Sigmoid colon (tissue), 4 donors: Measurements from ENCODE around the gene ACOT4.

Experiments used
- EP300 ChIP-seq, 4 donors: sonication (generic); formaldehyde crosslinking; IDR thresholded peaks; one replicate each; pipeline ENCODE4 v1.6.1; 2017; ENCODE audit warnings: antibody characterized with exemption in 4 of 4
- POLR2A ChIP-seq, 2 donors: fragments of 450-650 bp; IDR thresholded peaks; one replicate each; pipeline ENCODE4 v1.6.1; 2016; ENCODE audit warnings: antibody characterized with exemption in 2 of 2, mild to moderate bottlenecking in 2 of 2, moderate library complexity in 2 of 2
- TF ChIP-seq, protein P1 (sequence below), 4 experiments: fragments of 450-650 bp in 3 of 4; fragments of 200-600 bp in 1 of 4; IDR thresholded peaks; one replicate each; pipeline ENCODE4 v1.5.1; 2016 to 2019; ENCODE audit warnings: antibody characterized with exemption in 4 of 4, mild to moderate bottlenecking in 3 of 4, moderate library complexity in 2 of 4

DNA sequence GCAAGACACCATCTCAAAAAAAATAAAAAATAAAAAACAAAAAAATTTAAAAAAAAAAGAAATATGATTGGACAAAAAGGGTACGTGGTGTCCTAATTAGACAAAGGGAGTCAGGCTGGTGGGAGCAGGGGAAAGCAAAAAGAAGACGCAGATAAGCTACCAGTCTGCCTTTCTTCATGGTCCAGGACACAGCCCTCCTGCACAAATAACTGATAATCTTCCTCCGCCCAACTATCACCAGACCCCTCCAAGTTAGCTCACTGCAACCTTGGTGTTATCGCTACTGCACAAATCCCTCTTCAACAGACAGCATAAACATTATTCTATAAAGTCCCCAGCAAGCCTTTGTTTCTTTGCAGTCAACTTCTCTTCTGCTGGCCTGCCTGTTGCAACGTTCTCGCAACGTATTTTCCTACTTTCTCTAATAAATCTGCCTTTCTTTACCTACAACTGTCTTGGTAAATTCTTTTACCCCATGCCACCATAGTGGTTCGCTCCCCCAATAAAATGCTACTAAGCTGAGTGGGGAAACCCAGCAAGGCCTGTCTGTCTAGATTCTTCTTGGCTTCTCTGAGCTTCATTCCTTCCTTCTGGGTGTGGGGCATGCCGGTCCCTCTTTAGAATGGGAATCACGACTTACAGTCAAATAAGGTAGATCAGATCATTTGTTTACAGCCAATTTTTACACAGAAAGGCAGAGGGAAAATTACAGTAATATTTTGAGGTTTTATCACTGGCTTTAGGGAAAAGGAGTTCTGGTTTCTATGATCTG lies 38.5 kb downstream of the ACOT4 start:
- no peak for TF ChIP-seq POLR2A (IDR thresholded peaks at IDR 0.05)
- TF ChIP-seq, protein P1, sequence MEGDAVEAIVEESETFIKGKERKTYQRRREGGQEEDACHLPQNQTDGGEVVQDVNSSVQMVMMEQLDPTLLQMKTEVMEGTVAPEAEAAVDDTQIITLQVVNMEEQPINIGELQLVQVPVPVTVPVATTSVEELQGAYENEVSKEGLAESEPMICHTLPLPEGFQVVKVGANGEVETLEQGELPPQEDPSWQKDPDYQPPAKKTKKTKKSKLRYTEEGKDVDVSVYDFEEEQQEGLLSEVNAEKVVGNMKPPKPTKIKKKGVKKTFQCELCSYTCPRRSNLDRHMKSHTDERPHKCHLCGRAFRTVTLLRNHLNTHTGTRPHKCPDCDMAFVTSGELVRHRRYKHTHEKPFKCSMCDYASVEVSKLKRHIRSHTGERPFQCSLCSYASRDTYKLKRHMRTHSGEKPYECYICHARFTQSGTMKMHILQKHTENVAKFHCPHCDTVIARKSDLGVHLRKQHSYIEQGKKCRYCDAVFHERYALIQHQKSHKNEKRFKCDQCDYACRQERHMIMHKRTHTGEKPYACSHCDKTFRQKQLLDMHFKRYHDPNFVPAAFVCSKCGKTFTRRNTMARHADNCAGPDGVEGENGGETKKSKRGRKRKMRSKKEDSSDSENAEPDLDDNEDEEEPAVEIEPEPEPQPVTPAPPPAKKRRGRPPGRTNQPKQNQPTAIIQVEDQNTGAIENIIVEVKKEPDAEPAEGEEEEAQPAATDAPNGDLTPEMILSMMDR (IDR thresholded peaks at IDR 0.05), result no peak
- TF ChIP-seq EP300 (IDR thresholded peaks at IDR 0.05), result no peak
